ENCODE data around the gene RPL5.

RPL5 gene

DNA sequence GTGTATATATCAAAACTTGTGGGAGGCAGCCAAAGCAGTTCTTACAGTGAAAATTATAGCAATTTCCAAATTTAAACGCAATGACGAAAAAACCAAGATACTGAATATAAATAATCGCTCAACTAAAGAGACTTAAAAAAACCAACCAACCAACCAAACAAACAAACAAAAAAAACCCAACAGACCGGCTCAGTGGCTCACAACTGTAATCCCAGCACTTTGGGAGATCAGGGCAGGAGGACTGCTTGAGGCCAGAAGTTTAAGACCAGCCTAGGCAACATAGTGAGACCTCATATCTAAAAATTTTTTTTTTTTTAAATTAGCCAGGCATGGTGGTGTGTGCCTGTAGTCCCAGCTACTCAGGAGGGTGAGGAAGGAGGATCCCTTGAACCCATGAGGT, 23.4 kb downstream of the RPL5 start:
- no peak for DNase-seq (ENCODE audit: low spot score)

- DNase-seq (ENCODE audit: low spot score): no peak
Measured at GRCh38 chr1:92857817-92858216, 26.0 kb downstream of the RPL5 start.

GRCh38 chr1:92858564-92859399, 26.9 kb downstream of the RPL5 start:
- peak; percentile 65 for DNase-seq (ENCODE audit: low spot score)

GRCh38 chr1:92859400-92860039, 27.7 kb downstream of the RPL5 start:
- DNase-seq (ENCODE audit: low spot score): no peak

GRCh38 chr1:92862605-92863004, 30.8 kb downstream of the RPL5 start:
- DNase-seq (ENCODE audit: low spot score): no peak

- DNase-seq (ENCODE audit: low spot score): no peak
Measured at GRCh38 chr1:92864131-92864530, 32.3 kb downstream of the RPL5 start.

GRCh38 chr1:92870591-92870990, 38.8 kb downstream of the RPL5 start:
- no peak for DNase-seq (ENCODE audit: low spot score)

DNA sequence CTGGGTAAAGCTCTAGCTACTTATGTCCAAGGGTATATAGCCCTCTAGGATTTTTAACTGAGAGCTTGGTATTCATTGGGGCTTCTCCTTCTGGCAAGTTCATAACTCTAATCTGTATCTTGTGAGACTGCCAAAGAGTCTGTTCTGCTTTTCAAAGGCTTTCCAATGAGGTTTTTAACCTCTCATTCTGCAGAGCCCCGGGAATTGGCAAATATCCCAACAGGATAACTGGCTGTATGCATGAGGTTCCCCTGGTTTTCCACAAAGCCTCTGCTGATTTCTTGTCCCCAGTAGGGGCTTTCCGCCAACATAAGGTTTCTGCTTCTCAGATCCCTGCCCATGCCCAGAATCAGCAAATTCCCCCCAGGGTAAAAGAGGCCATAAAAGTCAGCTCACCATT, 40.9 kb downstream of the RPL5 start:
- DNase-seq (ENCODE audit: low spot score): no peak

DNA sequence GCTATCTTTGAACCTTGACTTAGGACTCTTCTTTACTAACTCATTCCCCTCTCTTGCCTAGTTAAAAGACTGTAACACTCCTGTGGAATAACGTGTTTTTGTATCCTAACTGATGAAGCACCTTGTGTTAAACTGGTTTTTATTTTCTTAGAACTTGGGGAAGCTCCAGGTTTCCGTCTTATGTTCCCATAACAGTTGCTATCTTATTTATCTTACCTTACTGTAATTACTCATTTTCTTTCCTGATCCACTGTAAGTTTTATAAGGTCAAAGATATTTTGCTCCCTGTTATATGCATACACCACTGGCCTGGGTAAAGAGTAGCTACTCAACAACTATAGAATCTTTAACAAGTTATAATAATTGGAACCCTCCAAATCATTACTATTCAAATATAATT, 43.1 kb downstream of the RPL5 start:
- DNase-seq (ENCODE audit: low spot score): no peak

DNA sequence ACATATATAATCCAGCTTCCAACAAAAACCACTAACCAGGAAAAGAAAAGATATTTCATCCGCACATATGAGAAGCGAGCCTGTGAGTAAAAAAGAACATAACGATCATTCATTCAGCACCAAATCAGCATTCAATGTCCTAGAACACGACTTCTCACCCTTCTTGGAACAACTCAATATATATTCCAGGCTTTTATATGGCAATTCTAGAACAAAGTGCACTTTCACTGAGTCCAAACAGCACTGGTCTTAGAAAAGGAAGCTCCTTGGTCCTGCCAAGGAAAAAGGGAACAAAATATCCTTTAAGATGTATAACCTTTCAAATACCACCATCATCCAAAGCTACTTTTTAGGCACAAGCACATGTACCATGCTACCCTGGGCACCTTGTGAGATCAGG, 44.5 kb downstream of the RPL5 start:
- DNase-seq (ENCODE audit: low spot score): no peak

- no peak for DNase-seq (ENCODE audit: low spot score)
Measured at GRCh38 chr1:92877081-92877711, 45.4 kb downstream of the RPL5 start.

DNA sequence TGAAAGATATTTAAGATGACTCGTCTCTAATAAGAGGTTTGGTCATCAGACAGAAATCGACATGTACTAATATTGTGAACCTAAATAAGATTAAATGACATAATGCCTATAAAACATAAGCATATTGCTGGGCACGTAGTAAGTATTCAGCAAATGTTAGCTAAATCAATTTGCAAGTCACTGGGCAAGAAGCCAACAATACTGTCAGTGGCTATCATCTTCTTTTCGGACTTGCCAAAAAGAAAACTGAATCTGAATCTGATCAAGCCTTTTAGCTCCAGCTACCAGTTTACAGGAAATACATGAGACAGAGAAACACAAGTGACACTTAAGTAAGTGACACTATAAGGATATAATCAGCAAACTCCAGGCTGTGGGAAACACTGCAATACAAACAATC, 46.0 kb downstream of the RPL5 start:
- DNase-seq (ENCODE audit: low spot score): no peak

- DNase-seq (ENCODE audit: low spot score): no peak
Measured at GRCh38 chr1:92879316-92879968, 47.6 kb downstream of the RPL5 start.

- no peak for DNase-seq (ENCODE audit: low spot score)
Measured at GRCh38 chr1:92881391-92881790, 49.6 kb downstream of the RPL5 start.

GRCh38 chr1:92882819-92883218, 51.0 kb downstream of the RPL5 start:
- DNase-seq (ENCODE audit: low spot score): no peak

GRCh38 chr1:92883297-92883696, 51.5 kb downstream of the RPL5 start:
- DNase-seq (ENCODE audit: low spot score): no peak

DNA sequence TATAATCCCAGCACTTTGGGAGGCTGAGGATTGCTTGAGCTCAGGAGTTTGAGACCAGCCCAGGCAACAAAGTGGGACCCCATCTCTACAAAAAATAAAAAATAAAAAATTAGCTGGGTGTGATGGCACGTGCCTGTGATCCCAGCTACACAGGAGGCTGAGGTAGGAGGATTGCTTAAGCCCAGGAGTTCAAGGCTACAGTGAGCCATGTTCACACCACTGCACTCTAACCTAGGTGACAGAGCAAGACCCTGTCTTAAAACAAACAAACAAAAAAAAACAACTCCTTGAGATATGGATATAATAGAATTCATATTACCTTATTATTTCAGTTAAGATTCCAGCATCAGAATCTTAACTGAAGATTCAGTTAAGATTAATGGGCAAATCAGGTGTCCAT, 52.4 kb downstream of the RPL5 start:
- DNase-seq (ENCODE audit: low spot score): no peak

DNA sequence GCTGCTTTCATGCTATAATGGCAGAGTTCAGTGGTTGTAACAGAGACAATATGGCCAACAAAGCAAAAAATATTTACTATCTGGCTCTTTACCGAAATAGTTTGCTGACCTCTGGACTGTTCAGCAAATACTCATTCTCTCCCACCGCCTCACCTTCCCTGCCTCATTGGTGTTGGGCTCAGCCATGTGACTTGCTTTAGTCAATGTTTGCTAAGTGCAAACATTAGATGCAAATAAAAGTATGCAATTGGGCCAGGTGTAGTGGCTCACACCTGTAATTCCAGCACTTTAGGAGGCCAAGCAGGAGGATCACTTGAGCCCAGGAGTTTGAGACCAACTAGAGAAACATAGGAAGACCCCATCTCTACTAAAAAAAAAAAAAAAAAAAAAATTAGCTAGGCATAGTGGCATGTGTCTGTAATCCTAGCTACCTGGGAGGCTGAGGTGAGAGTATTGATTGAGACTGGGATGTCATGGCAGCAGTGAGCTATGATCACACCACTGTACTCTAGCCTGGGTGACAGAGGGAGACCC, 55.1 kb downstream of the RPL5 start:
- no peak for DNase-seq (ENCODE audit: low spot score)

DNA sequence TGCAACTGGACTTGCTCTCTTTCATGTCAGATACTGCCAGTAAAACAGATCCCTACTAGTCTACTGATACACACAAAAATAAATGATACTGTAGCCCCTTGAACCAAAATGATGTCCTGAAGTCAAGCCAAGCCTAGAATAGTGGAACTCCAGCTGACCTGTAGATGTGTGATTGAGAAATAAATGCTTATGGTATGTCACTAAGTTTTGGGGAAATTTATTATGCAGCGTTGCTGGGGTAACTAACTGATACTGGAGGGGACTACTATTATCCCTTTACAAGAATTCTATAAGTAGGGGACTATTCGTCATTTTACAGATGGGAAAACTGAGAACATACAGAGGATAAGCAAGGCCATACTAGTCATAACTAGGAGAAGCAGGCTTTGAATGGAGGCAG, 55.6 kb downstream of the RPL5 start:
- DNase-seq (ENCODE audit: low spot score): no peak
